Activated T-helper 1 cell treated with anti-CD3 and anti-CD28 coated beads, Interleukin-12 subunit alpha, Interleukin-12 subunit beta, Interleukin-2, Interleukin-4 antibody, amounts not matched to agents 30 ng/mL and 10 ng/mL and 1 ng/mL, durations not matched to agents 14 hours and 24 hours and 36 hours (primary cell): ENCODE data around the gene TEX101. TPM values are rescaled to one million over a fixed set of nuclear protein-coding genes. Genes with fewer than 3 reads are reported as not detected.
"Not testable (repeated sequence)": the region's sequence is repeated elsewhere in the genome, so short reads cannot be mapped to it uniquely, and the experiment has no call there.

Experiments used
- DNase-seq: peaks from one replicate; pipeline ENCODE4 v3.0.0; 2021; ENCODE audit warnings: low spot score
- H3K27ac Mint-ChIP-seq: one replicate; pipeline ENCODE4 v1.8.0; 2021; ENCODE audit warnings: mild to moderate bottlenecking, mixed read lengths
- H3K27me3 Mint-ChIP-seq: one replicate; pipeline ENCODE4 v1.8.0; 2022; ENCODE audit warnings: mild to moderate bottlenecking, moderate library complexity, mixed read lengths; ENCODE audit not compliant: insufficient read depth
- H3K36me3 Mint-ChIP-seq: one replicate; pipeline ENCODE4 v1.8.0; 2021; ENCODE audit warnings: low read depth, mixed read lengths
- H3K4me1 Mint-ChIP-seq: one replicate; pipeline ENCODE4 v1.8.0; 2021; ENCODE audit warnings: low read depth, mixed read lengths
- H3K4me3 Mint-ChIP-seq: one replicate; pipeline ENCODE4 v1.8.0; 2021; ENCODE audit warnings: mild to moderate bottlenecking, moderate library complexity, mixed read lengths
- H3K9me3 Mint-ChIP-seq: one replicate; pipeline ENCODE4 v1.8.0; 2021; ENCODE audit warnings: mixed read lengths
- intact Hi-C: fragments of 100-400 bp; cut with micrococcal nuclease; formaldehyde crosslinking; loops from one replicate; pipeline ENCODE4 v1.15.1; 2024
- total RNA-seq: library from RNA; stranded (reverse); gene quantifications from 2 replicates; pipeline ENCODE4 v1.2.3, GENCODE V29; 2022

Gene TEX101
- total RNA-seq, 1 donor from 2014 or later: not detected

GRCh38 chr19:43441716-43442115, 27.0 kb downstream of the TEX101 start:
- no peak overlapping the region for H3K4me3 Mint-ChIP-seq
- peaks cover 2% of the 10 kb centered on the region for H3K27me3 Mint-ChIP-seq
- H3K27ac Mint-ChIP-seq: no peak overlapping the region
- H3K4me1 Mint-ChIP-seq: peaks cover 41% of the 10 kb centered on the region
- H3K36me3 Mint-ChIP-seq: no peaks in the 10 kb centered on the region
- intact Hi-C loops: loop anchor here (10.0 kb wide), 1 partner anchor 203 kb away; no protein-coding TSS in a partner anchor
- no peak for DNase-seq
- no peaks in the 10 kb centered on the region for H3K9me3 Mint-ChIP-seq

GRCh38 chr19:43444091-43444490, 29.4 kb downstream of the TEX101 start:
- not testable (repeated sequence) for H3K9me3 Mint-ChIP-seq, H3K27ac Mint-ChIP-seq, H3K4me3 Mint-ChIP-seq, H3K36me3 Mint-ChIP-seq, DNase-seq, H3K27me3 Mint-ChIP-seq
- peaks cover 31% of the 10 kb centered on the region for H3K4me1 Mint-ChIP-seq
- intact Hi-C loops: loop anchor here (10.0 kb wide), 1 partner anchor 201 kb away; no protein-coding TSS in a partner anchor

DNA sequence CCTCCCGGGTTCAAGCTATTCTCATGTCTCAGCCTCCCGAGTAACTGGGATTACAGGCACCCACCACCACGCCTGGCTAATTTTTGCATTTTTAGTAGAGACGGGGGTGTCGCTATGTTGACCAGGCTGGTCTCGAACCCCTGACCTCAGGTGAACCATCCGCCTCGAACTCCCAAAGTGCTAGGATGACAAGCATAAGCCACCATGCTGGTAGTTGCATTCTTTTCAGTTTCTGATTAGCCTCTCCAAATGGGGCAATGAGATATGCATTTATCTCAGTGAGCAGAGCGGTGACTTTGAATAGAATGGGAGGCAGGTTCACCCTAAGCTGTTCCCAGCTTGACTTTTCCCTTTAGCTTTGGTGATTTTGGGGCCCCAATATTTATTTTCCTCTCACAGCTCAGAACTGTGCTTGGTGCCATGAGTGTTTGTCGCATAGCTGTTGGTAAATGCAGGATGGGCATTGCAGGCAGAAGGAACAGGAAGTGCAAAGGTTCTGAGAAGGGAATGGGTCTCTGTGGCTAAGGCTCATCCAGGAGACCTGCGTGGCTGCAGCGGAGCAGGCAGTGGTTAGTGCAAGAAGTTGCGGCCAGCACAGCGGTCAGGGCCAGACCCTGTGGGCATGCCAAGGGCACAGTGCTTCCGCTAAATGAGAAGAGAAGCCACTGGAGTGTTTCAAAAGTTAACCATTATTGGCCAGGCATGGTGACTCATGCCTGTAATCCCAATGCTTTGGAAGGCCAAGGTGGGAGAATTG, 30.0 kb downstream of the TEX101 start:
- peaks cover 2% of the 10 kb centered on the region for H3K27me3 Mint-ChIP-seq
- H3K4me1 Mint-ChIP-seq: peaks cover 25% of the 10 kb centered on the region
- no peaks in the 10 kb centered on the region for H3K36me3 Mint-ChIP-seq
- intact Hi-C loops: loop anchor here (10.0 kb wide), 1 partner anchor 200 kb away; no protein-coding TSS in a partner anchor
- DNase-seq: no peak
- no peaks in the 10 kb centered on the region for H3K9me3 Mint-ChIP-seq
- no peak overlapping the region for H3K4me3 Mint-ChIP-seq
- no peak overlapping the region for H3K27ac Mint-ChIP-seq

GRCh38 chr19:43445426-43445825, 30.7 kb downstream of the TEX101 start:
- Mint-ChIP-seq H3K4me1 (peaks cover 22% of the 10 kb centered on the region), H3K27me3 (peaks cover 2% of the 10 kb centered on the region), H3K27ac (no peak overlapping the region), H3K9me3 (no peaks in the 10 kb centered on the region), H3K4me3 (no peak overlapping the region), H3K36me3 (no peaks in the 10 kb centered on the region)
- no peak for DNase-seq
- intact Hi-C loops: loop anchor here (10.0 kb wide), 1 partner anchor 199 kb away; no protein-coding TSS in a partner anchor

- Mint-ChIP-seq H3K36me3 (peaks cover 2% of the 10 kb centered on the region), H3K4me1 (peaks cover 29% of the 10 kb centered on the region), H3K9me3 (no peaks in the 10 kb centered on the region), H3K4me3 (no peak overlapping the region), H3K27me3 (no peaks in the 10 kb centered on the region), H3K27ac (no peak overlapping the region)
- intact Hi-C loops: loop anchor here (1.0 to 10.0 kb wide), 9 partner anchors 8 to 362 kb away; partner anchors contain the start of gene PHLDB3
- DNase-seq: peak; percentile 68
Measured at GRCh38 chr19:43446746-43447489, 32.2 kb downstream of the TEX101 start.

GRCh38 chr19:43447655-43448054, 33.0 kb downstream of the TEX101 start:
- no peak overlapping the region for H3K4me3 Mint-ChIP-seq
- H3K9me3 Mint-ChIP-seq: peaks cover 6% of the 10 kb centered on the region
- no peaks in the 10 kb centered on the region for H3K27me3 Mint-ChIP-seq
- no peak overlapping the region for H3K27ac Mint-ChIP-seq
- H3K36me3 Mint-ChIP-seq: peaks cover 2% of the 10 kb centered on the region
- intact Hi-C loops: loop anchor here (1.0 to 10.0 kb wide), 9 partner anchors 8 to 362 kb away; partner anchors contain the start of gene PHLDB3
- DNase-seq: no peak
- peaks cover 36% of the 10 kb centered on the region for H3K4me1 Mint-ChIP-seq

GRCh38 chr19:43450545-43450997, 35.9 kb downstream of the TEX101 start:
- Mint-ChIP-seq H3K4me1 (peaks cover 40% of the 10 kb centered on the region), H3K27me3 (no peaks in the 10 kb centered on the region), H3K4me3 (no peak overlapping the region), H3K36me3 (peaks cover 2% of the 10 kb centered on the region), H3K27ac (peak overlapping the region; percentile 33), H3K9me3 (peaks cover 8% of the 10 kb centered on the region)
- intact Hi-C loops: no loop called here
- no peak for DNase-seq

DNA sequence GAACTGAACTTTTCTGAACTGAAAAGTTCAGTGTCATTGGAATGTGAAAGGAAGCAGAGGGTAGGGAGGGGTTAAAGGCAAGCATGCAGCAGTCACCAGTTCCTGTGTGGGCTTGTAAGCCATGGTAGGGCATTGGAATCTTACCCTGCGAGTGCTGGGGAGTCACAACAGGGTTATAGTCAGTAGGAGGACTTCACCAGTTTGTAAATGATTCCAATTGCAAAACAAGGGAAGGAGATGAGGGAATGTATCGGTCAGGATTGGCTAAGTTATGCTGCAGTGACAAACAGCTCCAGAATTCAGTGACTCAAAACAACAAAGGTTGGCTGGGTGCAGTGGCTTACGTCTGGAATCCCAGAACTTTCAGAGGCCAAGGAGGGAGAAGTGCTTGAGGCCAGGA, 37.9 kb downstream of the TEX101 start:
- Mint-ChIP-seq H3K4me1 (peaks cover 34% of the 10 kb centered on the region), H3K27me3 (no peaks in the 10 kb centered on the region), H3K4me3 (no peak overlapping the region), H3K9me3 (peaks cover 8% of the 10 kb centered on the region), H3K27ac (no peak overlapping the region), H3K36me3 (peaks cover 2% of the 10 kb centered on the region)
- DNase-seq: no peak
- intact Hi-C loops: no loop called here

- intact Hi-C loops: no loop called here
- peaks cover 8% of the 10 kb centered on the region for H3K9me3 Mint-ChIP-seq
- peaks cover 2% of the 10 kb centered on the region for H3K36me3 Mint-ChIP-seq
Measured at GRCh38 chr19:43454031-43454430, 39.3 kb downstream of the TEX101 start.

DNA sequence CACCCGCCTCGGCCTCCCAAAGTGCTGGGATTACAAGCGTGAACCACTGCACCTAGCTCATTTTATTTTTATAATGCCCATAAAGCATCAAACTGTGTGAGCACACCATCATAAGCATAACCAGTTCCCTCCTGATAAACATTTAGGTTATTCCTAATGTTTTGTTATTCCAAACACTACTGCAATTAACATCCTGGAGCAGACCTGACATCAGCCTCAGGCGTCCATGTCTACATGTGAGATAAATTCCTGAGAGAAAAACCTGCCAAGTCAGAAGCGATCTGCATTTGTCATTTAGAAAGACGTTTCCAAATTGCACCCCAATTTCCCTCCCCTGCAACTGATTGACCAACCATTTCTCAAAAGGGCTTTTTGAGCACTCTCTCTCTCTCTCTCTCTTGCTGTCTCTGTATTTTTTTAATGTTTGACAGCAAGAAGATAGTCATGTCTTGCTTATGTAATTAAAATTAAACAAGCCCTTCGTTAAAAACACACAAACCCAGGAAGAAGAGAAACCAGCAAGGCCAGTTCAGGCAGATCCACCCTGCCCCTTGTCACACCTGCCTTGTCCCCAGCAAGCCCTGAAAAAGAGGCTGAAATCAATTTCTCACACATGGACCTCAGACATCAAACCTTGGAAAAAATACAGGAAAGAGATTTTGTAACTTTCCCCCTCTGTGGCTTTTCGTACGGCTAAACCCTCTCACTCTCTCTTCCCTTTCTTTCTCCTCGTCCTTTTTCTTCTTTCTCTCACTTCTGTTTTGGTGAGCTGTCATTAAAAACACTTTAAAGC, 40.8 kb downstream of the TEX101 start:
- Mint-ChIP-seq H3K9me3 (peaks cover 8% of the 10 kb centered on the region), H3K27me3 (no peaks in the 10 kb centered on the region), H3K4me3 (no peak overlapping the region), H3K27ac (no peak overlapping the region), H3K36me3 (peaks cover 2% of the 10 kb centered on the region), H3K4me1 (peaks cover 31% of the 10 kb centered on the region)
- no peak for DNase-seq
- intact Hi-C loops: no loop called here

More at GRCh38 chr19:43454031-43454430, 39.3 kb downstream of the TEX101 start:
- H3K4me1 Mint-ChIP-seq: peaks cover 33% of the 10 kb centered on the region
- no peaks in the 10 kb centered on the region for H3K27me3 Mint-ChIP-seq
- no peak for DNase-seq
- no peak overlapping the region for H3K27ac Mint-ChIP-seq
- H3K4me3 Mint-ChIP-seq: no peak overlapping the region

DNA sequence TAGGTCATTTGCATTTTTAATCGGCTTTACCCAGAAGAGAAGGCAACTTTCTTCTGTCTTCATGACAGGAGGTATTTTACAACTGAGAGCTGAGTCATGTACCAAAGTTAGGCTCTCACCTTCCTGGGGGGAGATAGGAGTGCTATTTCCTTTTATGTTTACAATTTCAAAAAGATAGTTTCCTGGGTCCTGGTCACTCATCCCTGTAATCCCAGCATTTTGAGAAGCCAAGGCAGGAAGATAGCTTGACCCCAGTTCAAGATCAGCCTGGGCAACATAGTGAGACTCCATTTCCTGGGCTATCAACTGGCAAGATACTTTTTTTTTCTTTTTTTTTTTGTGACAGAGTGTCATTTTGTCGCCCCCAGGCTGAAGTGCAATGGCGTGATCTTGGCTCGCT, 43.1 kb downstream of the TEX101 start:
- Mint-ChIP-seq H3K27me3 (no peaks in the 10 kb centered on the region), H3K27ac (no peak overlapping the region), H3K4me1 (peaks cover 31% of the 10 kb centered on the region), H3K36me3 (no peaks in the 10 kb centered on the region), H3K9me3 (peaks cover under 1% of the 10 kb centered on the region), H3K4me3 (no peak overlapping the region)
- intact Hi-C loops: no loop called here
- no peak for DNase-seq

DNA sequence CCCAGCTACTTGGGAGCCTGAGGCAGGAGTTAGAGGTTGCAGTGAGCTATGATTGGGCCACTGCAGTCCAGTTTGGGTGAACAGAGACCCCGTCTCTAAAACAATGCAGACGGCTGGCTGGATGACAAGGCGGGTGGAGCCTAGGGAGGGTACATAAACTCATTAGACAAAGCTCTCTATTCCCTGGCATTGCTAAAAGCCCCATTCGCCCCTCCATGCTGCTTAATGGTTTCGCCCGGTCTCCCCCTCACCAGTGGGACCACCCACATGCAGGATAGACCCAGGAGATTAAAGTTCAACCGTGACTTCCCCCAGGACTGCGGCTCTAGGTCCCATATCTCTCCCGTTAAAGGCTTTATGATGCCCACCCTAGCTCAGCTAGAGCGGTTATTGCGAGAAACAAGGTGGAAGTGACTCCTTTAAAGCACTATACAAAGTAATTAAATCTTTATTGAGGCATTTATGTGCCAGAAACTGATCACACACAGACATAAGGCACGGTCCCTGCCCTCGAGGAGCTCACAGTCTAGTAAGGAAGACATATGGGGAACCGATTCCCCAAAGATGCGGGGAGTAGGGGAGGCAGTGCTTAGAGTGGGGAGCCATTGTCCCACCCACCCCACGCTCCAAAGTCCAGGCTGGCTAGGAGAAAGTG, 45.8 kb downstream of the TEX101 start:
- no peak overlapping the region for H3K27ac Mint-ChIP-seq
- no peaks in the 10 kb centered on the region for H3K27me3 Mint-ChIP-seq

More for the DNA sequence above, 45.8 kb downstream of the TEX101 start:
- intact Hi-C loops: no loop called here
- Mint-ChIP-seq H3K4me1 (peaks cover 33% of the 10 kb centered on the region), H3K4me3 (no peak overlapping the region), H3K9me3 (no peaks in the 10 kb centered on the region), H3K36me3 (no peaks in the 10 kb centered on the region)
- no peak for DNase-seq
